ENCODE data around the gene HEMK1.

GRCh38 chr3:50642382-50642781 is 73.1 kb downstream of the HEMK1 start:
- TF ChIP-seq, protein P1, sequence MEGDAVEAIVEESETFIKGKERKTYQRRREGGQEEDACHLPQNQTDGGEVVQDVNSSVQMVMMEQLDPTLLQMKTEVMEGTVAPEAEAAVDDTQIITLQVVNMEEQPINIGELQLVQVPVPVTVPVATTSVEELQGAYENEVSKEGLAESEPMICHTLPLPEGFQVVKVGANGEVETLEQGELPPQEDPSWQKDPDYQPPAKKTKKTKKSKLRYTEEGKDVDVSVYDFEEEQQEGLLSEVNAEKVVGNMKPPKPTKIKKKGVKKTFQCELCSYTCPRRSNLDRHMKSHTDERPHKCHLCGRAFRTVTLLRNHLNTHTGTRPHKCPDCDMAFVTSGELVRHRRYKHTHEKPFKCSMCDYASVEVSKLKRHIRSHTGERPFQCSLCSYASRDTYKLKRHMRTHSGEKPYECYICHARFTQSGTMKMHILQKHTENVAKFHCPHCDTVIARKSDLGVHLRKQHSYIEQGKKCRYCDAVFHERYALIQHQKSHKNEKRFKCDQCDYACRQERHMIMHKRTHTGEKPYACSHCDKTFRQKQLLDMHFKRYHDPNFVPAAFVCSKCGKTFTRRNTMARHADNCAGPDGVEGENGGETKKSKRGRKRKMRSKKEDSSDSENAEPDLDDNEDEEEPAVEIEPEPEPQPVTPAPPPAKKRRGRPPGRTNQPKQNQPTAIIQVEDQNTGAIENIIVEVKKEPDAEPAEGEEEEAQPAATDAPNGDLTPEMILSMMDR (IDR thresholded peaks at IDR 0.05; ENCODE audit: control extremely low read depth in 1 of 3, insufficient read depth in 1 of 3, low read depth in 1 of 3, low read length in 3 of 3) = no peak
- TF ChIP-seq EZH2 (IDR thresholded peaks at IDR 0.05; ENCODE audit: low read depth, low read length, severe bottlenecking) = no peak
- TF ChIP-seq SP1 (IDR thresholded peaks at IDR 0.05; ENCODE audit: low read depth, low read length) = no peak
- TF ChIP-seq CREB1 (IDR thresholded peaks at IDR 0.05) = no peak
- no peak for TF ChIP-seq BRCA1 (IDR thresholded peaks at IDR 0.05; ENCODE audit: low read depth, low read length)
